IPS DF 6.9 (cell line): ENCODE results near the gene BMS1.

ENCODE experiments used
- DNase-seq: peaks from one replicate; pipeline ENCODE4 v3.0.0-alpha.2; 2013; ENCODE audit warnings: low read depth, low spot score
- H3K27ac ChIP-seq: one replicate; pipeline ENCODE4 v1.5.1; 2013; ENCODE audit warnings: low read length, control low read depth
- H3K27me3 ChIP-seq: 2 replicates; pipeline ENCODE4 v1.6.1; 2013; ENCODE audit warnings: mild to moderate bottlenecking, low read length; ENCODE audit not compliant: control insufficient read depth, insufficient read depth
- H3K36me3 ChIP-seq: 2 replicates; pipeline ENCODE4 v1.6.1; 2013; ENCODE audit warnings: low read length; ENCODE audit not compliant: control insufficient read depth, insufficient read depth
- H3K4me1 ChIP-seq: 2 replicates; pipeline ENCODE4 v1.6.1; 2013; ENCODE audit warnings: low read length; ENCODE audit not compliant: control insufficient read depth, insufficient read depth
- H3K4me3 ChIP-seq: 2 replicates; pipeline ENCODE4 v1.5.1; 2013; ENCODE audit warnings: mild to moderate bottlenecking, low read length
- H3K9me3 ChIP-seq: 2 replicates; pipeline ENCODE4 v1.6.1; 2013; ENCODE audit warnings: low read length, inconsistent platforms; ENCODE audit not compliant: control insufficient read depth, insufficient read depth
- WGBS: extraction: QIAGEN DNeasy Blood & Tissue Kit; methylation state at CpG from one replicate; pipeline ENCODE4 v1.1.7; 2013; ENCODE audit warnings: mixed read lengths, missing lambda C conversion rate; ENCODE audit not compliant: insufficient read length, insufficient coverage; 5-methylcytosine and 5-hydroxymethylcytosine counted together

The BMS1 gene

DNA sequence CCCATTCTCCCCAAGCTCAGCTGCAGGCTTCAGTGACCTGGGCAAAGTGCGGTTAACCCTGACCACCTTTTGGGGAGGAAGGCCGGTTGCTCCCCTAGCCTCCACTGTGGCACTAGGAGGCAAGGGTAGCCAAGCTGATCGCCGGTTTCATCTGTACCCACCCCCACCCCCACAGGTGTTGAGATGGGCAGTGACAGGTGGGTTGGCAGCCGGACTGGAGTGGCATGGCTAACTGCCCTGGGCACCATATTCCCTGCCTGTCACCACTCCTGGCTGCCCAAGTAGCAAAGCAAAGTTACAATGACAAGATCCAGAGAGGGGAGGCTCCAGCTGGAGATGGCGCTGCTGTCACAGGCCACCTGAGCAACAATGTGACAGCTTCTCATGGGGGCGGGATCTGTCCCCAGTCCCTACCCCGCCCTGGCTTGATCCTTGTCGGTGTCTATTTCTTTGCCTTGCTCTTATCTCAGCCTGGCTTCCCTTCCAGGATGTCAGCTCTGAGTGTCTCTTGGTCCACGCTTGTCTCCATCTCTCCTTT lies 27.0 kb upstream of the BMS1 start:
- Histone ChIP-seq H3K27ac (no peak overlapping the region), H3K4me1 (peaks cover 2% of the 10 kb centered on the region; the same call in 1 of the 2 replicates), H3K9me3 (no peaks in the 10 kb centered on the region), H3K36me3 (no peaks in the 10 kb centered on the region), H3K27me3 (peaks cover 24% of the 10 kb centered on the region), H3K4me3 (no peak overlapping the region)
- DNase-seq = no peak
- WGBS = no CpG with 5 or more reads among the region's 10 CpGs

GRCh38 chr10:42767906-42768305 lies 14.7 kb upstream of the BMS1 start:
- H3K27ac ChIP-seq = no peak overlapping the region
- H3K4me1 ChIP-seq = no peaks in the 10 kb centered on the region
- no peaks in the 10 kb centered on the region for H3K36me3 ChIP-seq
- no peaks in the 10 kb centered on the region for H3K9me3 ChIP-seq
- no CpG with 5 or more reads among the region's 20 CpGs for WGBS
- no peak overlapping the region for H3K4me3 ChIP-seq
- H3K27me3 ChIP-seq = no peaks in the 10 kb centered on the region
- no peak for DNase-seq

DNA sequence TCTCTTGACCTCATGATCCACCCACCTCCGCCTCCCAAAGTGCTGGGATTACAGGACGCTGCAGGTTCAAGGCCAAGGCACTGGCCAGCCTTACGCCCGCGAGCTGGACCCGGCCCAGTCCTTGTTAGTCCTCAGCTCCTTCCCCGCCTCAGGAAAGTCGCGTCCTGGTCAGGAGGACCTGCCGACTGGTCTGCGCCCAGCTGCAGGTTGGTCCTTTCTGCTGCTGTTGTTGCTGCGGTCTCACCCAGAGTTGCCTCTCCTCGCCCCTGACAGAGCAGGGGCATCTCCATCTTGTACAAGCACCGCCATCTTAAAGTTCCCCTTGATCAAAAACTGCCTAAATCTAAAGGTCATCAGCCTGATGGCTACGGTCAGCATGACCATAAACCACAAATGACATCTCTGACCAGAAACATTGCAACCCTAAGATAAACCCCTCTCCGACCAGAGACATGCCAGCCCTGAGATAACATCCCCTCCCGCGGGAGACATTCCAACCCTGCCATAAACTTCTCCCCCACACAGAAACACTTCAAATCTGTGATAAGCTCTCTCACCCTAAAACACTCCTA lies 13.9 kb upstream of the BMS1 start:
- H3K4me3 ChIP-seq = no peak overlapping the region
- no CpG with 5 or more reads among the region's 18 CpGs for WGBS

GRCh38 chr10:42769173-42769572 lies 13.4 kb upstream of the BMS1 start:
- H3K4me3 ChIP-seq = no peak overlapping the region
- no peak for DNase-seq
- H3K36me3 ChIP-seq = no peaks in the 10 kb centered on the region
- no peaks in the 10 kb centered on the region for H3K27me3 ChIP-seq
- no CpG with 5 or more reads among the region's 10 CpGs for WGBS
- H3K9me3 ChIP-seq = no peaks in the 10 kb centered on the region
- H3K4me1 ChIP-seq = no peaks in the 10 kb centered on the region
- H3K27ac ChIP-seq = no peak overlapping the region

More for the DNA sequence above, 13.9 kb upstream of the BMS1 start:
- Histone ChIP-seq H3K27me3 (no peaks in the 10 kb centered on the region), H3K27ac (no peak overlapping the region), H3K36me3 (no peaks in the 10 kb centered on the region), H3K4me1 (no peaks in the 10 kb centered on the region), H3K9me3 (no peaks in the 10 kb centered on the region)
- no peak for DNase-seq

GRCh38 chr10:42769673-42770072 lies 12.9 kb upstream of the BMS1 start:
- H3K4me3 ChIP-seq = no peak overlapping the region
- no peak for DNase-seq

DNA sequence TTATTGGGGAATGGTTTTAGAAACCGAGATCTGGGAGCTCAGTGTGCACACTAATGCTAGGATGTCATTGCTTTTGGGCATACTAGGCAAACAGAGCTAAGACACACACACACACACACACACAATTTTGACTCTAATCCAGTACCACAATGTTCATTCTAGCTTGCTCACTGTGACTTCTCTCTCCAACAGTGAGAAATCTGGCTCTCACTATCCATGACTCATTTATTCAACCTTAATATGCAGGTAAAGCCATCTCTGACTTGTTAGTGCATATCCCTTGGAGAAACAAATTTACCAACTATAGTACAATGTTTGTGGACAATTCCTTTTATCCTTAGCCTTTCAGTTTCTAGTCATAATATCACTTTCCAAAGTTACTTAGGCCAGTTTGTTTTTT lies 5.9 kb upstream of the BMS1 start:
- Histone ChIP-seq H3K9me3 (no peaks in the 10 kb centered on the region), H3K27ac (no peak overlapping the region), H3K27me3 (no peaks in the 10 kb centered on the region; the same call in 1 of the 2 replicates), H3K4me3 (no peak overlapping the region), H3K4me1 (no peaks in the 10 kb centered on the region), H3K36me3 (no peaks in the 10 kb centered on the region)
- no peak for DNase-seq
- no CpG with 5 or more reads among the region's 1 CpG for WGBS

More at GRCh38 chr10:42769673-42770072, 12.9 kb upstream of the BMS1 start:
- Histone ChIP-seq H3K27ac (no peak overlapping the region), H3K27me3 (no peaks in the 10 kb centered on the region), H3K36me3 (no peaks in the 10 kb centered on the region), H3K9me3 (no peaks in the 10 kb centered on the region), H3K4me1 (no peaks in the 10 kb centered on the region)
- WGBS = no CpG with 5 or more reads among the region's 12 CpGs

GRCh38 chr10:42780456-42780855 lies 2.1 kb upstream of the BMS1 start:
- Histone ChIP-seq H3K4me3 (no peak overlapping the region), H3K27me3 (no peaks in the 10 kb centered on the region; the same call in 1 of the 2 replicates), H3K36me3 (peaks cover under 1% of the 10 kb centered on the region; the same call in 1 of the 2 replicates), H3K27ac (no peak overlapping the region), H3K9me3 (no peaks in the 10 kb centered on the region), H3K4me1 (no peaks in the 10 kb centered on the region)
- no peak for DNase-seq
- no CpG with 5 or more reads among the region's 4 CpGs for WGBS

DNA sequence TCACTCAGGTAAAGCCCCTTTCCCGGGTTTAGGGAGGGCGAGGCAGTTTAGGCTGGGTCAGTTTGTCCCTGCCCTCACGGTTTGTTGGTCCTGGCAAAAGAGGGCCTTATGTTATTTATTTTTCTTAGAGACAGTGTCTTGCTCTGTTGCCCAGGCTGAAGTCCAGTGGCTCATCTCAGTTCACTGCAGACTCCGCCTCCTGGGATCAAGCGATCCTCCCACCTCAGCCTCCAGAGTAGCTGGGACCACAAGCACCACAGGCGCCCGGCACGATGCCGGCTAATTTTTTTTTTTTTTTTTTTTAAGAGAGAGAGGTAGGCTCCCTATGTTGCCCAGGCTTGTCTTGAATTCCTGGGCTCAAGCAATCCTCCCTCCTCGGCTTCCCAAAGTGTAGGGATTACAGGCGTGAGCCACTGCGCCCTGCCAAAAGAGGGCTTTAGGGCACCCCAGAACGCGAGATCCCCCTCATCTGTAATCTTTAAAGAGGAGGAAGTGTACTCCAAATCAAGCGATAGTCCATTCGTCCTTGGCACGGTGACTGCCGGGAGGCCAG lies 626 bp upstream of the BMS1 start:
- H3K4me3 ChIP-seq = peak overlapping the region; percentile 87
- peaks cover 7% of the 10 kb centered on the region; the same call in 1 of the 2 replicates for H3K36me3 ChIP-seq
- no peaks in the 10 kb centered on the region for H3K4me1 ChIP-seq
- no peak overlapping the region for H3K27ac ChIP-seq
- no peaks in the 10 kb centered on the region; the same call in 1 of the 2 replicates for H3K27me3 ChIP-seq
- H3K9me3 ChIP-seq = no peaks in the 10 kb centered on the region
- no peak for DNase-seq
- no CpG with 5 or more reads among the region's 18 CpGs for WGBS

GRCh38 chr10:42783181-42783549 lies 570 bp downstream of the BMS1 start:
- WGBS = no CpG with 5 or more reads among the region's 11 CpGs
- H3K27ac ChIP-seq = no peak overlapping the region
- H3K4me3 ChIP-seq = peak overlapping the region; percentile 87
- H3K36me3 ChIP-seq = peaks cover 7% of the 10 kb centered on the region; the same call in 1 of the 2 replicates
- H3K27me3 ChIP-seq = no peaks in the 10 kb centered on the region; the same call in 1 of the 2 replicates
- DNase-seq = no peak
- no peaks in the 10 kb centered on the region for H3K4me1 ChIP-seq
- no peaks in the 10 kb centered on the region for H3K9me3 ChIP-seq

- WGBS = no CpG with 5 or more reads among the region's 6 CpGs
- Histone ChIP-seq H3K36me3 (peaks cover 13% of the 10 kb centered on the region), H3K27me3 (no peaks in the 10 kb centered on the region), H3K4me1 (no peaks in the 10 kb centered on the region), H3K9me3 (no peaks in the 10 kb centered on the region), H3K27ac (no peak overlapping the region), H3K4me3 (no peak overlapping the region)
- no peak for DNase-seq
These were observed 3.2 kb downstream of the BMS1 start for GRCh38 chr10:42785759-42786158.

GRCh38 chr10:42790835-42791234 lies 8.2 kb downstream of the BMS1 start:
- Histone ChIP-seq H3K36me3 (peaks cover 19% of the 10 kb centered on the region), H3K27ac (no peak overlapping the region), H3K27me3 (no peaks in the 10 kb centered on the region), H3K4me1 (no peaks in the 10 kb centered on the region), H3K4me3 (no peak overlapping the region), H3K9me3 (no peaks in the 10 kb centered on the region)
- no CpG with 5 or more reads among the region's 3 CpGs for WGBS
- no peak for DNase-seq
